ENCODE results near the gene PRM1.

DNA sequence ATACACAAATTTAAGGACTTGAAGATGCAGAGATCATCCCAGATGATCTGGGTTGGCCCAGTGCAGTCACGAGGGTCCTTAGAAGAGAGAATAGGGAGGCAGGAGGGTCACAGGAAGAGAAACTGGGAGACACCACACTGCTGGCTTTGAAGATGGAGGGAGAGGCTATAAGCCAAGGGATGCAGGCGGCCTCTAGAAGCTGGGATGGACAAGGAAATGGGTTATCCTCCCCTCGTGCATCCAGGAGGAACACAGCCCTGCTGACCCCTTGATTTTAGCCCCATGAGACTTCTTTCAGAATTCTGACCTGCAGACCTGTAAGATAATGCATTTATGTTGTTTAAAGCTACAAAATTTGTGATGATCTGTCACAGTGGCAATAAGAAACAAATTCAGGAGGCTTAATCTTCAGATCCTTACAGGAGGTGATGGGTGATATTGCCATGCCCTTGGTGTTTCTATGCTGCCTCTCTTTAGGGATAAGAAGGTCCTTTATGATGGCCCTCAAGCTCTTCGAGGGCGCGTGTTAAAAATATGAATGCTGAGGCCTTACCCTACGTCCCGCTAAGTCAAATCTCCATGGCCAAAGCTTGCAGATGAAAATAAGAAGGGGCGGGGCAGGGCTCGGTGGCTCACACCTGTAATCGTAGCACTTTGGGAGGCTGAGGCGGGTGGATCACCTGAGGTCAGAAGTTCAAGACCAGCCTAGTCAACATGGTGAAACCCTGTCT, 3.4 kb downstream of the PRM1 start:
- TF ChIP-seq POLR2A (IDR thresholded peaks at IDR 0.05) (no peak), POLR2AphosphoS5 (IDR thresholded peaks at IDR 0.05) (no peak)
- TF ChIP-seq, protein P1, sequence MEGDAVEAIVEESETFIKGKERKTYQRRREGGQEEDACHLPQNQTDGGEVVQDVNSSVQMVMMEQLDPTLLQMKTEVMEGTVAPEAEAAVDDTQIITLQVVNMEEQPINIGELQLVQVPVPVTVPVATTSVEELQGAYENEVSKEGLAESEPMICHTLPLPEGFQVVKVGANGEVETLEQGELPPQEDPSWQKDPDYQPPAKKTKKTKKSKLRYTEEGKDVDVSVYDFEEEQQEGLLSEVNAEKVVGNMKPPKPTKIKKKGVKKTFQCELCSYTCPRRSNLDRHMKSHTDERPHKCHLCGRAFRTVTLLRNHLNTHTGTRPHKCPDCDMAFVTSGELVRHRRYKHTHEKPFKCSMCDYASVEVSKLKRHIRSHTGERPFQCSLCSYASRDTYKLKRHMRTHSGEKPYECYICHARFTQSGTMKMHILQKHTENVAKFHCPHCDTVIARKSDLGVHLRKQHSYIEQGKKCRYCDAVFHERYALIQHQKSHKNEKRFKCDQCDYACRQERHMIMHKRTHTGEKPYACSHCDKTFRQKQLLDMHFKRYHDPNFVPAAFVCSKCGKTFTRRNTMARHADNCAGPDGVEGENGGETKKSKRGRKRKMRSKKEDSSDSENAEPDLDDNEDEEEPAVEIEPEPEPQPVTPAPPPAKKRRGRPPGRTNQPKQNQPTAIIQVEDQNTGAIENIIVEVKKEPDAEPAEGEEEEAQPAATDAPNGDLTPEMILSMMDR (IDR thresholded peaks at IDR 0.05) = no peak

Measured in suprapubic skin (tissue), 4 donors.